NCI-H1694 treated with DMSO at 0.1 percent for 48 hours (cell line): ENCODE data around the gene ZNF629.

ENCODE experiments used
- DNase-seq: peaks from one replicate; lab custom pipeline; 2025; lab: John Stamatoyannopoulos, UW

Gene ZNF629

DNA sequence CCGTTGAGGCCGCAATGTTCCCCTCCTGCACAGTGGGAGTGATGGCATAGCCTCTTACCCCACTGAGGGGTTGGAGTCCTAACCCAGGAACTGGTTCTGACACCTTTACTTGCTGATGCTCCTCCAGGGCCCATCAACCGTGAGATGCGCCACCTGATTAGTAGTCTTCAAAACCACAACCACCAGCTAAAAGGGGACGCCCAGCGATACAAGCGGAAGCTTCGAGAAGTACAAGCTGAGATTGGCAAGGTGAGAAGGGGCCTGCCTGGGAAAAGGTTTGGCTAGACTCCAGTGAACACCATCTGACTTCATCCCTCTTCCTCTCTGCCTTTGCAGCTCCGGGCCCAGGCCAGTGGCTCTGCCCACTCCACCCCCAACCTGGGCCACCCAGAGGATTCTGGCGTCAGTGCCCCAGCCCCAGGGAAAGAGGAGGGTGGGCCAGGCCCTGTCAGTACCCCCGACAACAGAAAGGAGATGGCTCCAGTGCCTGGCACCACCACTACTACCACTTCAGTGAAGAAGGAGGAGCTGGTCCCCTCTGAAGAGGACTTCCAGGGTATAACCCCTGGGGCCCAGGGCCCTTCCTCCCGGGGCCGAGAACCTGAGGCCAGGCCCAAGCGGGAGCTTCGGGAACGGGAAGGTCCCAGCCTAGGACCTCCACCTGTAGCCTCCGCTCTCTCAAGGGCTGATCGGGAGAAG is 19.1 kb downstream of the ZNF629 start:
- no peak for DNase-seq

DNA sequence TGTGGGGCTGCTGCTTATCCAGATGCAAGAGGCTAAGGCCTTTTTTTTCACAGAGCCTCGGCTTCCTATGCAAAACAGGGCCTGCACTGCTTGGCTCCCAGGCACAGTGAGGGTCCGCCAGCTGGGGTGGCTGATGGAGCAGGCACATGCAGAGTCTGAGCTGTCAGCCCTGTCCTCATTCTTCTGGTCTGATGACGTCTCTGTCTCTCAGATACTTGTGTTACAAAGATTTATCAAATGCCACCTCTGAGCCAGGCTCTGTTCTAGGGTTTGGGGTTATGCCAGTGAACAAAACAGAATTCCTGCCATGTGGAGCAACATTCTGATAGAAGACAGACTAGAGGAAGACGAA is 20.1 kb downstream of the ZNF629 start:
- no peak for DNase-seq

DNA sequence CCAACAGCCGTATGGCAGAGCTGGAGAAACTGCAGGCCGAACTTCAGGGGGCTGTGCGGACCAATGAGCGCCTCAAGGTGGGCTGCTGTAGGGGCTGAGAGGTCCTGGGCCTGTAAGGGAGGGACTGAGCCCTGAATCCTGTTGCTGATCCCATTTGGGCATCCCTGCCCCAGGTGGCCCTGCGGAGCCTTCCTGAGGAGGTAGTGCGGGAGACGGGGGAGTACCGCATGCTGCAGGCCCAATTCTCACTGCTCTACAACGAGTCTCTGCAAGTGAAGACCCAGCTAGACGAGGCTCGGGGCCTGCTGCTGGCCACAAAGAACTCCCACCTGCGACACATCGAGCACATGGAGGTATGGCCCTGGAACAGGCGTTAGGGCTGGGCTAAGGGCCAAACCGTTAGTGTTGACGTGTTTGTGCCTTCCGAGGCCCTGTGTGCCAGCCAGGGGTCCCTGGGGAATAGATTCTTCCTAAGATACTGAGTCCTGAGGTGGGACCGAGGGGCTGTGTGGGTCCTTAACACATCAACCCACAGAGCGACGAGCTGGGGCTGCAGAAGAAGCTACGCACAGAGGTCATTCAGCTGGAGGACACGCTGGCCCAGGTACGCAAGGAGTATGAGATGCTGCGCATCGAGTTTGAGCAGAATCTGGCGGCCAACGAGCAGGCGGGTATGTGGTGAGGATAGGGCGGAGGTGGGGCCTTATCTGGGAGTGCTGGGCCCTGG is 20.6 kb downstream of the ZNF629 start:
- DNase-seq = no peak

DNA sequence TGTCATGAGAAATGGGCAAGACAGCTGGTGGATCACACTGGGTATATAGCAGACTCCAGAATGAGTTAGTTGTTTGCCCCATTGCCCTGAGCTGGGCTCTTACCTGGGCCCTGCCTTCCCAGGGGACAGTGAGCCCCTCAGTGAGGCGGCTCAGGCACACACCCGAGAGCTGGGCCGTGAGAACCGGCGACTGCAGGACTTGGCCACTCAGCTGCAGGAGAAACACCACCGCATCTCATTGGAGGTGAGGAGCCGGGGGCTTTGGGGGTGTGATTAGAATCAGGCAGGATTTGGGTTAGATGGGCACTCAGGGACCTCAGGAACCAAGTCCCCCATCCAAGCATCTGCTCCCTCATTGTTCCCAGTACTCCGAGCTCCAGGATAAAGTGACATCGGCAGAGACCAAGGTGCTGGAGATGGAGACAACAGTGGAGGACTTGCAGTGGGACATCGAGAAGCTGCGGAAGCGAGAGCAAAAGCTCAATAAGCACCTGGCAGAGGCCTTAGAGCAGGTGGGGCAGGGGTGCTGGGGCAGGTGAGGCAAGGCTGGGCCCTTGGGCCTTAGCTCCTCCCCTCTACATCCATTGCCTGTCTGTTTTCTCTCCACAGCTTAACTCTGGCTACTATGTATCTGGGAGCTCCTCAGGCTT is 22.1 kb downstream of the ZNF629 start:
- no peak for DNase-seq

DNA sequence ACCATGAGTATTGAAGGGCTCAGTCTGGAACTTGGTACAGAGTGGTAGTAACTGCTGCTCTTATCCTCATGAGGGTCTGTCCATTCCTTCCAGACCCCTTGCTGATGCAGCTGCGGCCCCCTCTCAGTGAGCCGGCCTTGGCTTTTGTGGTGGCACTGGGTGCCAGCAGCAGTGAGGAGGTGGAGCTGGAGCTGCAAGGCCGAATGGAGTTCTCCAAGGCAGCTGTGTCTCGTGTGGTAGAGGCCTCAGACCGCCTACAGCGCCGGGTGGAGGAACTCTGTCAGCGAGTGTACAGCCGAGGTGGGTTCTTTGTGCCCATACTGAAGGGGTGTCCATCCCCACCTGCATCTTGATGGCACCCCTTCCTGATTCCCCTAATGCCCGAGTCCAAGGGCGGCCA is 22.9 kb downstream of the ZNF629 start:
- no peak for DNase-seq

DNA sequence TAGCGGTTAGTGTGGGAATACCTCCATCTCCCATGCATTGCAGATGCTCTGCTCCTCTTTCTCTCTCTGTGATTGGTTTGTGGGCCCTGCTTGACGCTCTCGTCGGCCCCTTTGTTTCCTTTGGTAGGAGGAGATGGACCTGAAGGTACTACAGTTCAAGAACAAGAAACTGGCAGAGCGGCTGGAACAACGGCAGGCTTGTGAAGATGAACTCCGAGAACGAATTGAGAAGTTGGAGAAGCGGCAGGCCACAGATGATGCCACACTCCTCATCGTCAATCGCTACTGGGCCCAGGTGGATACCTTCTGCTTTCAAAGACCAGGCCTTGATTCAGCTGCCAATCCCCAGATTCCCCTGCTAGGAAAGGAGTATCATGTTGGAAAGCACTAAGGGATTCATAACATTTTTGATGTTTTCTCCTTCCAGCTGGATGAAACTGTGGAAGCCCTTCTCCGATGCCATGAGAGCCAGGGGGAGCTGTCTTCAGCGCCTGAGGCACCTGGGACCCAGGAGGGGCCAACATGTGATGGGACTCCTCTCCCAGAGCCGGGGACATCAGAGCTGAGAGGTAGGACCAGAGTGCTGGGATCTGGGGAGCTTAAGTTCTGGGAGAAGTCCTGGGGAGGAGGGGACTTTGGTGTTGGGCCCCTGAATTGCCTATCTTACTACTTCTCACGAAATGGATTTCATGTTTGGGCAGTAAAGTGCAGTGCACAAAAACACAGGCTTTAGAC is 23.8 kb downstream of the ZNF629 start:
- DNase-seq = no peak

DNA sequence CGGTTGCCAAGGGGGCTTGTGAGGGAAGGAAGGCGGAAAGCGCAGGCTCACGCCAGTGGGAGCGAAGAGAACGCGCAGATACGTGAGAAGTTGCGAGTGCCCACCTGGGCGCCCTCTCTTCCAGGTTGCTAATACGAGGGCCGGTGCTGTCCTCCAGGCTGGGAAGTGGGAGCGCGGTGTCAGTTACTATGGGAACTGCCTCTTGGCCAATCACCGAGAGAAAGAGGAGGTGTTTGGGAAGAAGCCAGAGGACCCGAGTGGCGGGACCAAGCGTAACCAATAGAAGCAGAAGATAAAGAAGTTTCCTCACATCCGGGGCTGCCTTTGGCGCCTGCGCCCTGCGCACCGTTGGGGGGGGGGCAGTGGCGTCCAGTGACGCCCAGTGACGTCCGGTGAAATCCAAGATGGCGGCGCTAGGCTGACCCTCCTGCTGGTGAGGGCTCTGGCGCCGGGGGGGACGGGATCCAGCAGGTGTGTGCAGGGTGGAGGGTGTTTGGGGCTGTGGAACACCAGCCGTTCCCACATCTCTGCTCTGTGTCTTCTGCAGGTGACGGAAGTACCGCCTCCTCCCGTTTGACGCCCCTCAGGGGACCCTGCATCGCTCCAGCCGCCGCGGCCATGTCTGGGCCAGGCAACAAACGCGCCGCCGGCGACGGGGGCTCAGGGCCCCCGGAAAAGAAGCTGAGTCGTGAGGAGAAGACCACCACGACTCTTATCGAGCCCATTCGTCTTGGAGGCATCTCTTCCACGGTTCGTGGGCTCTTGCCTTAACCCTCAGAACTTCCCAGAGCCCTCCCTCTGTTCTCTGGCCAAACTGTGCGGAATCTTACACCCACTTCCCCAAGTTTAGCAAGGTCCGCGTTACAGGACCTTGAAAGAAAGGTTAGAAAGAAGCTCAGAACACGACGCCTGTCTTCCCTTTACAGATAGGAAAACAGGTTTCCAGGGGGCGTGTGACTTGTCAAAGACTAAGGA is 24.8 kb downstream of the ZNF629 start, which contains the start of the genes CFAP119 and RNF40:
TSS of gene CFAP119 (minus strand) at position 135 of the 975 bp plus-strand sequence. CDS start 314 bp downstream, outside the sequence.
TSS of gene RNF40 (plus strand) at position 395 of the 975 bp plus-strand sequence. CDS start at position 619, 224 bp downstream.
- DNase-seq = peak; percentile 93

DNA sequence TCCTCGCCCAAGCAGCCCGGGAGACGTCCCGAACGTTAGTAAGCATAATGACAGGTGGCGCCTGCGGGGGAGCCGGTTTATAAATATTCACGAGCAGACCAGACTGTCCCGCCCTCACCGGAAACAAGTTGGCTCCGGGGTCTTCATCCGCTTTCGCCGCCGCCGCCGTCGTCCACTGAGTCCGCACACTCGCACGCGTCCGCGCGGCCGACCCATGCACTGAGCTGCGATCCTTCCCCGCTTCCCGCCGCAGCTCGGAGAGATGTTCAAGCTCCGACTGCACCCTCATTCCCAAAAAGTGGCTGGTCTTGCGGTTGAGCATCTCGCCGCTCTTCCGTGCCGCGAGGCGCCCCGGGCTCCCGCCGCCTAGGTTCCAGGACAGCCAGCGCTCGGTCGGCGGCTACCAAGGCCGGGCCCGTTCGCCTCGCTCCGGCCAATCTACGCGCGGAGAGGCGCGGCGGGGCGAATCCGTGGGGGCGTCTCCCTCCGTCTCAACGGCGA is 25.5 kb downstream of the ZNF629 start:
- no peak for DNase-seq

DNA sequence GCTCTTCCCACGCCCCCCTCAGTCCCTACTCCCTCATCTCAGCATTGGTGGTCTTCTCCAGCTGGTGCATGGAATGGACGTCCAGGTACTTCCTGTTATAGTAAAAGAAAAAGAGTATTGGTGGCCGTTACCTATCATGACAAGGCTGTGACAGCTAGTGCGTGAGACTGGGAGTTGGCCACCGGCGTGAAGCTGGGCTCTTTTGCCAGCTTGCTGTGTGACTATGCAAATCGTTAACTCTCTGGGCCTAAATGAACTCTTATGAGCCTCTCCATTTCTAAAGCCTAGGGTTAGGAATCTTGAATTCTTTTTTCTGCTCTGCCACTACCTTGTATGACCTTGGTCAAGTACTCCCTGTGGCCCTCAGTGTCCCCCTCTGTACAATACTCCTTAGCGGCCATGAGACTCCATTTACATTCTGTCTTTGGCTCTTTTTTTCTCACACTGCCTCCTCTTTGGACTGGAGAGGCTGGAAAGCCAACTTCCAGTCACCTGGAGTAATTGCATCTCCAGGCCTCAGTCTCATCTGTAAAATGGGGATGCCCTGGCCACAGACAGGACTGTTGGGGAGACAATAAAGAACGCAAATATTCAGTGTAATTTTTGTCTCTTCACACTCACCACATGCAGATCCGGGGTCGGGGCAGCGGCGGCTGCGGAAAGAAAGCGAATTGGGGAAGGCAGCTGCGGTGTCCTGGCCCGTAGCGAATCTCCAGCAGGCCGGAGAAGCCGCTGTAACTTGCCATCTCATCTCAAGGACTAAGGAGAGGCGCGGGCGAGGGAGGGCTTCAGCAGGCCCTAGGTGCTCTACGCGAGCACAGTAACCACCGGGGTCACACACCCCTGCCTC is 26.2 kb downstream of the ZNF629 start:
- DNase-seq = no peak

DNA sequence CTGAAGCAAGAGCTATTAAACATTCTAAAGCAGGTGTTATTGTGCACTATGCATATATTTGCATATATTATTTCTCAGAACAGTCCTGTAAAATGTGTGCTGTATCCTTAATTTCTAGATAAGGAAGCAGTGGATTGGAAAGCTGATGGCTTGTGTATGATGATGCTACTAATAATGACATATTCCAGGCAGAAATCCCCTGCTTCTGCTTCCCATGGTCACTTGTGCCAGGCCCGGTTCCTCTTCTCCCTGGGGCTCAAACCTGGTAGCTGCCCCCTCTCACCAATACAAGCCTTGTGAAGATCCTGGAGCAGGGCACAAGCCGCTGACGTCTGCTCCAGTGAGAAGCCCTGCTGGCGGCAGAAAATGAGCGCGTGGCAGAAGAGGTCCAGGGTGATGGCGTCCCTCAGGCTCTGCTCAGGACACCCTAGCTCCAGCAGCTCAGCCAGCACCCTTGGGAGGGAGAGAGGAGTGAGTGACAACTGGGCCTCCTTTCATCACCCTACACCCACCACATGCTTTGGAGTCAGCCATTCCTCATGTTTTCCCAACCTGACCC is 26.9 kb downstream of the ZNF629 start:
- DNase-seq = no peak

DNA sequence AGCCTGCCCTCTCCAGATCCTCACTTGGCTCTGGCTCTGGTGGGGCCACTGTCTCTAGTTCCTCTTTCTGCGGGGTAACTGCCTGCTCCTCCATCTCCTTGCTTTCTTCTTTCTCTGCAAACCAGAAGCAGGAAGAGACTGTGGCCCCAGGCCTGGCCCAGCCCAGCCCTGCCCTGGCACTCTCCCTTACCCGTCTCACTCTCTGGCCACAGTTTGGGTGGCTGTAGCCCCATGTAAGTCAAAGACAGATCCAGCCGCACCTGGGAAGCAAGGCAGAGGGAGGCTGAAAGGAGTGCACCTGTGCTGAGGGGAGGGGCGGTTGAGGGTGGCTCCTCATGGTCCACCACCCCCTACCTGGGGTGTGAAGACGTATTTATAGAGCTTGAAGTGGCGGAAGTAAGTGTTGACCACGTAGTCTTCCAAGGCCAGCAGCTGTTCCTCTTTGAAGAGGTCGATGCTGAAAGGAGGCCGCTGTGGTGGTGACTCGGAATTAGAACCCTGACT is 28.0 kb downstream of the ZNF629 start:
- DNase-seq = no peak

DNA sequence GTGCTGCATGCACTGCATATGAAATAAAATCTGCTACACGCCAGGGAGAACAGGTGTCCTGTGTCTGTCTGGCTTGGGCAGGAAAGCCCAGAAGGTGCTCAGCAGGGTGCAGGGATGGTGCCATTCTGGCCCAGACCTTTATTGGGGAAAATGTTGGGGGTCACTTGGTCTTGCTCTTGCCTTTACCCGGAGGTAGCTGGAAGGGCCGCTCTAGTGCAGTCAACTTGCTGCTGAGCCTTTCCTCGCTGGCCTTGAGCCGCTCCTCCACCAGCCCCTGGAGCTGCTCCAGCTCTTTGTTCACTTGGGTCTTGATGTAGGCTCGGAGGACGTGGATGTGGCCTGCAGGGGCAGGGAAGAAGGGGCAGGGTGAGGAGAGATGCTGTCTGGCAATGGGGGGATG is 29.7 kb downstream of the ZNF629 start:
- no peak for DNase-seq

DNA sequence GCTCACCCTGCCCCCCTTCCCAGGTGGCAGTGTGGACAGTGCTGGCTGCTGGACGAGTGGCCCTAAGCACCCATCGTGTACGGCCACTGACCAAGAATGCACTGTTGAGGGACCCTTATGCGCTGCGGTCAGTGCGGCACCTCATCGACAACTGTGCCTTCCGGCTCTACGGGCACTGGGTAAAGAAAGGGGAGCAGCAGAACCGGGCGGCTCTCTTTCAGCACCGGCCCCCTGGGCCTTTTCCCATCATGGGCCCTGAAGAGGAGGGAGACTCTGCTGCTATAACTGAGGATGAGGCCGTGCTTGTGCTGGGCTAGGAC is 30.3 kb downstream of the ZNF629 start:
- no peak for DNase-seq

DNA sequence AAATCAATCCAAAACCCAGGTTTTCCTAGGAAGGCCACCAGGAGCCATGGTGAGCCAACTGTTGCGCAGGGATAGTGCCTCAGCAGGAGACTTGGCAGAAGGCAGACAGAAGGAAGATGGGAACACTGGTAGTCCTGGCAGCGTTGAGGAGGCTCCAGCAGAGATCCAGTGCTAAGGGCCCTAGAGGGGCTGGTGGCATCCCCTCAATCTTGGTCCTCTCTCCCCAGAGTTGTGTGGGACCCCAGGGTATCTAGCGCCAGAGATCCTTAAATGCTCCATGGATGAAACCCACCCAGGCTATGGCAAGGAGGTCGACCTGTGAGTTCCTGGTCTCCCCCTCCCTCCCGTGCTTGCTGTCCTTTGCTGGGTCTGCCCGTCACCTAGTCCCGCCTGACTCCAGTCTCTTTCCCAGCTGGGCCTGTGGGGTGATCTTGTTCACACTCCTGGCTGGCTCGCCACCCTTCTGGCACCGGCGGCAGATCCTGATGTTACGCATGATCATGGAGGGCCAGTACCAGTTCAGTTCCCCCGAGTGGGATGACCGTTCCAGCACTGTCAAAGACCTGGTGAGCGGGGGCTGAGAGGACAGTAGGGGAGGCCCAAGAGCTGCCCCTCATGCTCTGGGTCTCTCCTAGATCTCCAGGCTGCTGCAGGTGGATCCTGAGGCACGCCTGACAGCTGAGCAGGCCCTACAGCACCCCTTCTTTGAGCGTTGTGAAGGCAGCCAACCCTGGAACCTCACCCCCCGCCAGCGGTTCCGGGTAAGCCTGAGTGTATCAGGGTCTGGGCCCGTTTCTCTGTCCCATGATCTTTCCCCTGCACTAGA is 30.8 kb downstream of the ZNF629 start:
- no peak for DNase-seq

DNA sequence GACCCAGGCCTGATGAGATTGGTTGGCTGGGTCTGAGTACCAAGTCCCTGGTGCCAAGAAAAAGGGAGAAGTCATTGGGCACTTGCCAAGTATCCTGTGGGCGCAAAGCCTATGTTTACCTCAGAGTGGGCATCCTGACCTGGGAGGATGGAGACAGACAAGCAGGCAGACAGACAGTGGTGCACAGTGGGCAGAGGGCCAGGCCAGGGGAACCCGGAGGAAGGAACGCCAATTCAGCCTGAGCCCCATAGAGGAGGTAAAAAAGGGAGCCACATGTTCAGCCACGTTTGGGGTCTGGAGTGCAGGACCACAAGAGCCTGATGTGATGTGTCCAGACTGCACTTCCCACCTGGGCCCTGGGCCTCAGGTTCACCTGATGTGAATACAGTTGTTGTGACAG is 33.4 kb downstream of the ZNF629 start:
- DNase-seq = no peak

DNA sequence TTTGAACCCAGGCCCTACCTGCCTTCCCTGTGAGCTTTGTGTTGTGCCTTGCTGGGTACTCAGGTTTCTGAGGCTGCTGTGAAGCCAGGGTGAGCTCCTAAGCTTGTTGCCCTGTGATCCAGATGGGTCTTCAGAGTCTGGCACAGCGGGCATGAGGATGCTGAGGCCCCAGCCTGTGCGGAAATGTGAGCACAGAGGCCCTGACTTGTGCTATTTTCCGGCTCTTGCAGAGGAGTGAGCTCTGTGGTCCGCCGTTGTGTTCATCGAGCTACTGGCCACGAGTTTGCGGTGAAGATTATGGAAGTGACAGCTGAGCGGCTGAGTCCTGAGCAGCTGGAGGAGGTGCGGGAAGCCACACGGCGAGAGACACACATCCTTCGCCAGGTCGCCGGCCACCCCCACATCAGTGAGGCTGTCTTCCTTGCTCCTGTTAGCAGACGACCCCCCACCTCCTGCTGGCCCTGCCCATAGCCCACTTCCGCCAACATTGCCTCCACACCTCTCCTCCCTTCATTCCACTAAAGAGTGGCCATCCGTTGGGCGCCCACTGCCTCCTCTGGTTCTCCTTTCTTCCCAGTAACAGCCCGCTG is 36.0 kb downstream of the ZNF629 start:
- DNase-seq = no peak

DNA sequence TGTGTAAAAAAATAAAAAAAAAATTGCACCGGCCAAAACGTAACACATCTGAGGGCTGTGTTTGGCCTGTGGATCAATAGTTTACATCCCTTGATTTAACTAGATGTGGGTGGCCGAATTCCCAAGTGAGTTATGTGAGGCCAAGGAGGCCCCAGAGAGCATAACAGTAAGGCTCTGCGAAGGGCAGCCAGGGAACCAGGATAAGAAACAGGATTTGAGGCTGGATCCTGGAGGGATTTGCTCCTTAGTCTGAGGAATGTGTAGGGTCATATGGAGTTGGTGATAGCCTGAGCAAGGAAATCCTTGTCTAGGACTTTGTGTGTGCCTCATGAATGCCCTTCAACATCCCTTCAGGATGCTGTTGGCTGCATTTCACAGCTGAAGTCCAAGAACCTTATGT is 36.8 kb downstream of the ZNF629 start:
- no peak for DNase-seq
